SK-N-SH treated with all-trans-retinoic acid at 6 μM for 48 hours (cell line): ENCODE measurements around the gene MYL12B.

Experiments used
- PPARA ChIP-seq: fragments of 250-450 bp; sonication (Bioruptor Pico); IDR thresholded peaks from 2 replicates; pipeline ENCODE4 v1.5.0; 2020; ENCODE audit warnings: mild to moderate bottlenecking, borderline replicate concordance
- TOX ChIP-seq: fragments of 250-450 bp; sonication (Bioruptor Pico); IDR thresholded peaks from 2 replicates; pipeline ENCODE4 v1.8.0; 2021; ENCODE audit warnings: mild to moderate bottlenecking, moderate library complexity, borderline replicate concordance
- TSHZ2 ChIP-seq: fragments of 250-450 bp; sonication (Bioruptor Pico); IDR thresholded peaks from 2 replicates; pipeline ENCODE4 v1.5.0; 2020; ENCODE audit warnings: mild to moderate bottlenecking, moderate library complexity
- ZC3H10 ChIP-seq: fragments of 250-450 bp; sonication (Bioruptor Pico); IDR thresholded peaks from 2 replicates; pipeline ENCODE4 v1.5.1; 2021; ENCODE audit warnings: mild to moderate bottlenecking, moderate library complexity
- ZFP3 ChIP-seq: fragments of 250-450 bp; sonication (Bioruptor Pico); IDR thresholded peaks from 2 replicates; pipeline ENCODE4 v1.5.0; 2020; ENCODE audit warnings: mild to moderate bottlenecking, moderate library complexity
- ZFP30 ChIP-seq: fragments of 450-650 bp; formaldehyde crosslinking; IDR thresholded peaks from 2 replicates; pipeline ENCODE4 v1.5.0; 2022; ENCODE audit warnings: mild to moderate bottlenecking, moderate library complexity
- ZNF565 ChIP-seq: fragments of 450-650 bp; formaldehyde crosslinking; conservative IDR thresholded peaks from 2 replicates; pipeline ENCODE4 v1.5.0; 2020; ENCODE audit warnings: low read depth, mild to moderate bottlenecking, moderate library complexity
- ZNF8 ChIP-seq: fragments of 450-650 bp; formaldehyde crosslinking; IDR thresholded peaks from 2 replicates; pipeline ENCODE4 v1.5.0; 2020; ENCODE audit warnings: mild to moderate bottlenecking, moderate library complexity

- TF ChIP-seq TSHZ2 (CRISPR knock-in tag) (no peak), ZNF565 (CRISPR knock-in tag) (no peak), TOX (CRISPR knock-in tag) (no peak), ZFP3 (CRISPR knock-in tag) (no peak), PPARA (CRISPR knock-in tag) (no peak), ZFP30 (no peak), ZNF8 (CRISPR knock-in tag) (no peak), ZC3H10 (CRISPR knock-in tag) (no peak)
Observed at GRCh38 chr18:3251963-3252277, 10.0 kb upstream of the MYL12B start.
